ENCODE data around the gene RABL3. TPM values are rescaled to one million over a fixed set of nuclear protein-coding genes. Genes with fewer than 3 reads are reported as not detected.

RABL3 gene
- total RNA-seq, 2 donors from 2014 or later = 29.7 to 32.0 TPM

DNA sequence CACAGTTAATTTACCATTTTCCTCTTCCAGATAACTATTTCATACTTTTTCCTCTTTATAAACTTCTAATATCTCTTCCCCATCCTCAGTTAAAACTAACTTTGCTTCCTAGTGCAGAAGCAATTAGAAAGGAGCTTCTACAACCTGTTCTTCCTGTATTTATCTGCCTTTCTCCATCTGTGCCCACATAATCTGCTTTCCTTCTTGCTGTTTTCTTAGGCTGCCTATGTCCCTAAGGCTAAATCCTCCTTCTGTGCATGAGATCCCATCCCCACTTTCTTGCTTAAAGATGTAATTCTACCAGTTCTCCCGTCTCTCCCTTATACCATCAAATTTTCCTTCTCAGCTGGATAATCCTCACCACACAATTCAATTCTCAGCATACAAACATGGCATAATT, 31.9 kb downstream of the RABL3 start:
- Histone ChIP-seq H3K9me3 (no peaks in the 10 kb centered on the region), H3K27ac (no peak overlapping the region), H3K4me1 (ENCODE audit: control insufficient read depth in 1 of 2, low read depth in 2 of 2) (no peaks in the 10 kb centered on the region), H3K27me3 (replicated peaks; ENCODE audit: insufficient read depth) (no peaks in the 10 kb centered on the region), H3K36me3 (no peaks in the 10 kb centered on the region), H3K4me3 (no peak overlapping the region)
- DNase-seq (ENCODE audit: low spot score) (no peak), ATAC-seq (ENCODE audit: insufficient number of reproducible peaks, low FRiP score, low read depth) (no peak)
- no peak for TF ChIP-seq CTCF (IDR thresholded peaks at IDR 0.05)

GRCh38 chr3:120708408-120708807, 33.9 kb downstream of the RABL3 start:
- Histone ChIP-seq H3K27me3 (replicated peaks; ENCODE audit: insufficient read depth) (no peaks in the 10 kb centered on the region), H3K4me3 (no peak overlapping the region), H3K9me3 (no peaks in the 10 kb centered on the region), H3K4me1 (ENCODE audit: control insufficient read depth in 1 of 2, low read depth in 2 of 2) (no peaks in the 10 kb centered on the region), H3K27ac (no peak overlapping the region), H3K36me3 (no peaks in the 10 kb centered on the region)
- ATAC-seq (ENCODE audit: insufficient number of reproducible peaks, low FRiP score, low read depth) (no peak), DNase-seq (ENCODE audit: low spot score) (no peak)
- no peak for TF ChIP-seq CTCF (IDR thresholded peaks at IDR 0.05)

- no peaks in the 10 kb centered on the region for H3K27me3 ChIP-seq (replicated peaks; ENCODE audit: insufficient read depth)
- H3K9me3 ChIP-seq = peaks cover 4% of the 10 kb centered on the region
- H3K36me3 ChIP-seq = no peaks in the 10 kb centered on the region
- TF ChIP-seq CTCF (IDR thresholded peaks at IDR 0.05) = no peak
- H3K27ac ChIP-seq = no peak overlapping the region
- H3K4me1 ChIP-seq (ENCODE audit: control insufficient read depth in 1 of 2, low read depth in 2 of 2) = no peaks in the 10 kb centered on the region
- DNase-seq (ENCODE audit: low spot score) (no peak), ATAC-seq (ENCODE audit: insufficient number of reproducible peaks, low FRiP score, low read depth) (no peak)
- no peak overlapping the region for H3K4me3 ChIP-seq
Observed at GRCh38 chr3:120706950-120707349, 35.4 kb downstream of the RABL3 start.

DNA sequence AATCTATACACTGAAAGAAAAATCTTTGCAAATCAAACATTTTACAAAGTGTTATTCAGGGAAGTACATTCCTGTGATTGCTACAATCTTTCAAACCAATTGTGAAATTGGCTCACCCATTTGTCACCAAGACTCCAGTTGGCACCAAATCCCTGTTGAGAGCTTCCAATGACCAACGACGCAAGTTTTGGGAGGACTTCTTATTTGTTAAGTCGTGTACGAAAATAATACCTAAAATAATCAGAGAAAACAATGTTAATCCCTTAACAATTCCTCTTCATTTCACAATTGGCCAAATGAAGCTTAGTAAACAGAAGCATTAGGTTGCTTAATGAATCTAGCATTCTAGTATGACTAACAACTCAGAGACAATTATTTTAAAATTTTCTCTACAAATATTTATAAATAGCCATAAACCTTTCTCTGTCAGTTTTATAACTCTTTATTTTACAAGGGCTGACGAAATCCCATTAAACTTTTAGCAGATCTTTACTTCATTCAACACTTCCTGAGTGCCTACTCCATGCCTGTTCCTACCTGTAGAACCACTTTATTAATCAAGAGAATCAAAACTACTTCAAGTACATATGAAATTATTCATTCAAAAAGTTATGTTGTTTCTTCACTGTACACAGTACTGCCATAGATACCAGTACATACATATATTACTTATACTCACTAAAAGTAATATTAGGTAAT, 36.3 kb downstream of the RABL3 start:
- no peaks in the 10 kb centered on the region for H3K27me3 ChIP-seq (replicated peaks; ENCODE audit: insufficient read depth)
- H3K36me3 ChIP-seq = no peaks in the 10 kb centered on the region
- DNase-seq (ENCODE audit: low spot score) = no peak
- peaks cover 4% of the 10 kb centered on the region for H3K9me3 ChIP-seq
- H3K4me3 ChIP-seq = no peak overlapping the region
- H3K4me1 ChIP-seq (ENCODE audit: control insufficient read depth in 1 of 2, low read depth in 2 of 2) = no peaks in the 10 kb centered on the region
- no peak for TF ChIP-seq CTCF (IDR thresholded peaks at IDR 0.05)
- H3K27ac ChIP-seq = no peak overlapping the region
- no peak for ATAC-seq (ENCODE audit: insufficient number of reproducible peaks, low FRiP score, low read depth)

DNA sequence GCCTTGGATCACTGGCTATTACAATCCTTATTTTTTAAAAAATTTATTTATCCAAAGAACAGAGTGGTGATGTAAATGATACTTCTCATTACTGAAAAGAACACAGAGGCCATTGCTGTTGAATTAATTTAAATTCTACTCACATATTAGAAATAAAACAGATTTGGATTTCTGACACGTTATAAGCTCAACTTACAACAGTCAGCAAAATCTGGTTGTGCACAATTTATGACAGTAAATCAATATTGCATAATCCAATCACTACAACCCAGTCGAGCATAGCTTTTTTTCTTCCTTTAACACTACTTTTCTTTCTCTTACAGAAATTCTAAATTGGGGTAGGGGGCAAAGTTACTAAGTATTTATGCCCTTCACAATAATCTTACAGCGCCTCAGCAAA, 43.0 kb downstream of the RABL3 start:
- H3K27ac ChIP-seq = no peak overlapping the region
- H3K4me1 ChIP-seq (ENCODE audit: control insufficient read depth in 1 of 2, low read depth in 2 of 2) = no peaks in the 10 kb centered on the region
- TF ChIP-seq CTCF (IDR thresholded peaks at IDR 0.05) = no peak
- no peaks in the 10 kb centered on the region for H3K27me3 ChIP-seq (replicated peaks; ENCODE audit: insufficient read depth)
- ATAC-seq (ENCODE audit: insufficient number of reproducible peaks, low FRiP score, low read depth) (no peak), DNase-seq (ENCODE audit: low spot score) (no peak)
- H3K36me3 ChIP-seq = peaks cover 8% of the 10 kb centered on the region
- no peak overlapping the region for H3K4me3 ChIP-seq
- H3K9me3 ChIP-seq = peaks cover 4% of the 10 kb centered on the region
